HepG2 (cell line): ENCODE data around the gene P2RY2. TPM values are rescaled to one million over a fixed set of nuclear protein-coding genes. Genes with fewer than 3 reads are reported as not detected.

Experiments used
- KDM4B ChIP-seq: sonication (generic); formaldehyde crosslinking; IDR thresholded peaks from 2 replicates; pipeline ENCODE4 v1.4.0; 2020; ENCODE audit warnings: missing genetic modification reagents
- MAZ ChIP-seq, 2 experiments: sonication (generic) in 1 of 2; formaldehyde crosslinking in 1 of 2; IDR thresholded peaks; 2 replicates each; pipeline versions ENCODE4 v1.5.0 to v1.6.1; 2012 to 2020; ENCODE audit warnings: low read depth in 2 of 2, mild to moderate bottlenecking in 2 of 2, borderline replicate concordance in 1 of 2, improper control_type of control experiment in 1 of 2, low read length in 1 of 2, missing genetic modification reagents in 1 of 2, moderate library complexity in 1 of 2
- NFYC ChIP-seq: IDR thresholded peaks from 2 replicates; pipeline ENCODE4 v1.6.1; 2016; ENCODE audit warnings: missing genetic modification reagents, missing compliant biosample characterization
- PATZ1 ChIP-seq: sonication (generic); formaldehyde crosslinking; IDR thresholded peaks from 2 replicates; pipeline ENCODE4 v1.4.0; 2020; ENCODE audit warnings: missing genetic modification reagents
- SATB2 ChIP-seq: sonication (generic); formaldehyde crosslinking; IDR thresholded peaks from 2 replicates; pipeline ENCODE4 v1.5.0; 2020; ENCODE audit warnings: missing genetic modification reagents
- STAG1 ChIP-seq: sonication (generic); formaldehyde crosslinking; IDR thresholded peaks from 2 replicates; pipeline ENCODE4 v1.4.0; 2020; ENCODE audit warnings: missing genetic modification reagents
- THAP9 ChIP-seq: sonication (generic); formaldehyde crosslinking; IDR thresholded peaks from 2 replicates; pipeline ENCODE4; 2020; ENCODE audit warnings: missing genetic modification reagents, mild to moderate bottlenecking, borderline replicate concordance
- ZNF30 ChIP-seq: sonication (generic); formaldehyde crosslinking; IDR thresholded peaks from 2 replicates; pipeline ENCODE4 v1.5.0; 2020; ENCODE audit warnings: mild to moderate bottlenecking, missing genetic modification reagents
- ZNF562 ChIP-seq: sonication (generic); formaldehyde crosslinking; IDR thresholded peaks from 2 replicates; pipeline ENCODE4 v1.8.0; 2022; ENCODE audit warnings: missing genetic modification reagents, borderline replicate concordance
- ZNF619 ChIP-seq: sonication (generic); formaldehyde crosslinking; IDR thresholded peaks from 2 replicates; pipeline ENCODE4 v1.4.0; 2020; ENCODE audit warnings: mild to moderate bottlenecking, missing genetic modification reagents
- ZSCAN25 ChIP-seq: sonication (generic); formaldehyde crosslinking; IDR thresholded peaks from 2 replicates; pipeline ENCODE4 v1.8.0; 2022; ENCODE audit warnings: mild to moderate bottlenecking, missing genetic modification reagents
- polyA plus RNA-seq, 8 experiments: library from polyadenylated mRNA; depleted of rRNA in 3 of 8; stranded (reverse) in 7 of 8; unstranded in 1 of 8; fragments of >200 nt; fragmentation: Illumina TruSeq in 4 of 8; extraction: Trizol in 4 of 8; gene quantifications; 2 replicates each; pipeline versions ENCODE4 v1.2.1 to v1.2.3, GENCODE V29; 2011 to 2016; ENCODE audit warnings: low read depth in 4 of 8, missing spikeins in 1 of 8, mixed read lengths in 1 of 8; ENCODE audit not compliant: insufficient read depth in 1 of 8
- total RNA-seq, 5 experiments: library from RNA; depleted of rRNA; stranded (reverse); fragments of >200 nt; fragmentation: Illumina TruSeq; extraction: Trizol; gene quantifications; 2 replicates each; pipeline ENCODE4 v1.2.3, GENCODE V29; 2016; ENCODE audit warnings: low read depth in 1 of 5

The P2RY2 gene
- total and polyA plus RNA-seq, 2 of the 13 experiments (the other 11 are each of a cell fraction or from before 2014, with no cell fraction given) = 0.95 to 3.1 TPM

GRCh38 chr11:73182824-73183321 is 35.2 kb upstream of the P2RY2 start (continued):
- TF ChIP-seq PATZ1 (CRISPR knock-in tag) = 0 out of 2 replicates have a peak, but pooled peaks have one; percentile 11
- no peak for TF ChIP-seq ZNF30
- no peak for TF ChIP-seq ZSCAN25 (CRISPR knock-in tag)
- no peak for TF ChIP-seq NFYC (CRISPR knock-in tag)
- no peak for TF ChIP-seq SATB2 (CRISPR knock-in tag)
- no peak for TF ChIP-seq ZNF562 (CRISPR knock-in tag)
- no peak for TF ChIP-seq THAP9 (CRISPR knock-in tag)
- TF ChIP-seq KDM4B (CRISPR knock-in tag) = no peak
- no peak for TF ChIP-seq MAZ (IDR thresholded peaks at IDR 0.05; ENCODE audit: borderline replicate concordance, low read depth, low read length)
- no peak for TF ChIP-seq MAZ (CRISPR knock-in tag; IDR thresholded peaks at IDR 0.05; ENCODE audit: low read depth)
- TF ChIP-seq STAG1 (CRISPR knock-in tag) = peak; percentile 52
- TF ChIP-seq ZNF619 = no peak
